GM23338 (cell line): Measurements from ENCODE around the gene FOXJ3. TPM values are rescaled to one million over a fixed set of nuclear protein-coding genes. Genes with fewer than 3 reads are reported as not detected.
A peak's percentile ranks its signal among the peaks of the same experiment; 100 is the strongest.

Experiments used
- ATAC-seq: fragments of 200-7000 bp; cut with Tn5 transposase; 3 replicates; pipeline ENCODE4 v1.9.1; 2020
- DNase-seq: peaks from one replicate; pipeline ENCODE4 v3.0.0-alpha.2; 2015; ENCODE audit warnings: low spot score
- H2AFZ ChIP-seq: fragments of 200-600 bp; sonication (generic); 2 replicates; pipeline ENCODE4 v1.8.0; 2016; ENCODE audit warnings: antibody characterized with exemption, mild to moderate bottlenecking, moderate library complexity
- H3F3A ChIP-seq: fragments of 200-600 bp; sonication (generic); replicated peaks from 2 replicates; pipeline ENCODE4 v1.8.0; 2017; ENCODE audit warnings: antibody characterized with exemption, mixed run types, low read depth
- H3K27ac ChIP-seq: fragments of 200-600 bp; sonication (generic); 2 replicates; pipeline ENCODE4 v1.6.1; 2016; ENCODE audit warnings: low read depth
- H3K27me3 ChIP-seq: fragments of 200-600 bp; sonication (generic); 2 replicates; pipeline ENCODE4 v1.8.0; 2016; ENCODE audit warnings: mild to moderate bottlenecking, mixed run types, moderate library complexity; ENCODE audit not compliant: insufficient read depth
- H3K36me3 ChIP-seq: fragments of 200-600 bp; sonication (generic); 2 replicates; pipeline ENCODE4 v1.8.0; 2016; ENCODE audit warnings: mild to moderate bottlenecking; ENCODE audit not compliant: insufficient read depth
- H3K4me1 ChIP-seq: fragments of 200-600 bp; sonication (generic); 2 replicates; pipeline ENCODE4 v1.8.0; 2016; ENCODE audit warnings: mild to moderate bottlenecking, moderate library complexity; ENCODE audit not compliant: insufficient read depth
- H3K4me2 ChIP-seq: fragments of 200-600 bp; sonication (generic); 2 replicates; pipeline ENCODE4 v1.7.1; 2017; ENCODE audit warnings: mixed run types
- H3K4me3 ChIP-seq: fragments of 200-600 bp; sonication (generic); 2 replicates; pipeline ENCODE4 v1.6.1; 2016; ENCODE audit warnings: mixed run types
- H3K79me2 ChIP-seq: fragments of 200-600 bp; sonication (generic); replicated peaks from 2 replicates; pipeline ENCODE4 v1.8.0; 2017; ENCODE audit warnings: mild to moderate bottlenecking; ENCODE audit not compliant: insufficient read depth
- H3K9me2 ChIP-seq: fragments of 200-600 bp; sonication (generic); 2 replicates; pipeline ENCODE4 v1.8.0; 2017; ENCODE audit not compliant: insufficient read depth
- H4K20me1 ChIP-seq: fragments of 200-600 bp; sonication (generic); replicated peaks from 2 replicates; pipeline ENCODE4 v1.8.0; 2017; ENCODE audit warnings: mild to moderate bottlenecking; ENCODE audit not compliant: insufficient read depth
- H3K27ac Mint-ChIP-seq: 2 replicates; pipeline ENCODE4 v1.8.0; 2020; ENCODE audit warnings: inconsistent platforms, mild to moderate bottlenecking, moderate library complexity, mixed read lengths
- H3K27me3 Mint-ChIP-seq: 3 replicates; pipeline ENCODE4 v1.8.0; 2022; ENCODE audit warnings: low read depth, mild to moderate bottlenecking, moderate library complexity, mixed read lengths, inconsistent platforms; ENCODE audit not compliant: insufficient read depth, poor library complexity
- H3K36me3 Mint-ChIP-seq: 3 replicates; pipeline ENCODE4 v1.8.0; 2021; ENCODE audit warnings: low read depth, mild to moderate bottlenecking, inconsistent platforms, moderate library complexity, mixed read lengths
- H3K4me1 Mint-ChIP-seq: 3 replicates; pipeline ENCODE4 v1.8.0; 2020; ENCODE audit warnings: mild to moderate bottlenecking, inconsistent platforms, mixed read lengths
- H3K4me3 Mint-ChIP-seq: 3 replicates; pipeline ENCODE4 v1.8.0; 2021; ENCODE audit warnings: moderate library complexity, mild to moderate bottlenecking, inconsistent platforms, mixed read lengths
- H3K9me3 Mint-ChIP-seq: 3 replicates; pipeline ENCODE4 v1.8.0; 2020; ENCODE audit warnings: moderate library complexity, mild to moderate bottlenecking, inconsistent platforms, mixed read lengths
- CREB1 ChIP-seq: fragments of 250-450 bp; sonication (Bioruptor Pico); IDR thresholded peaks from 2 replicates; pipeline ENCODE4 v1.5.0; 2020; ENCODE audit warnings: low read depth, mild to moderate bottlenecking, moderate library complexity
- CTCF ChIP-seq, 2 experiments: fragments of 200-600 bp in 1 of 2; sonication (generic) in 1 of 2; conservative IDR thresholded peaks; 2 replicates each; pipeline versions ENCODE4 v1.5.1 to v1.6.1; 2016 to 2017; ENCODE audit warnings: antibody characterized with exemption in 2 of 2, low read depth in 2 of 2, mild to moderate bottlenecking in 2 of 2, moderate library complexity in 1 of 2
- ETS1 ChIP-seq: IDR thresholded peaks from 2 replicates; pipeline ENCODE4 v1.6.1; 2016; ENCODE audit warnings: antibody characterized with exemption
- EZH2 ChIP-seq: fragments of 200-600 bp; sonication (generic); IDR thresholded peaks from one replicate; pipeline ENCODE4 v1.8.0; 2017; ENCODE audit warnings: antibody characterized with exemption, mild to moderate bottlenecking, low read depth; ENCODE audit not compliant: unreplicated experiment
- EZH2phosphoT487 ChIP-seq: fragments of 200-600 bp; sonication (generic); IDR thresholded peaks from one replicate; pipeline ENCODE4 v1.8.1; 2018; ENCODE audit warnings: antibody characterized with exemption; ENCODE audit not compliant: unreplicated experiment
- JUNB ChIP-seq: IDR thresholded peaks from one replicate; pipeline ENCODE4 v1.6.1; 2016; ENCODE audit warnings: antibody characterized with exemption; ENCODE audit not compliant: unreplicated experiment
- NANOG ChIP-seq: IDR thresholded peaks from 2 replicates; pipeline ENCODE4 v1.6.1; 2016; ENCODE audit warnings: antibody characterized with exemption, borderline replicate concordance
- STAT1 ChIP-seq: IDR thresholded peaks from one replicate; pipeline ENCODE4 v1.6.1; 2016; ENCODE audit warnings: antibody characterized with exemption; ENCODE audit not compliant: unreplicated experiment
- ZNF114 ChIP-seq: fragments of 250-450 bp; sonication (Bioruptor Pico); IDR thresholded peaks from 2 replicates; pipeline ENCODE4 v1.5.0; 2020; ENCODE audit warnings: mild to moderate bottlenecking, moderate library complexity
- ZNF331 ChIP-seq: fragments of 250-450 bp; sonication (Bioruptor Pico); IDR thresholded peaks from 2 replicates; pipeline ENCODE4 v1.5.0; 2020; ENCODE audit warnings: low read depth, mild to moderate bottlenecking, moderate library complexity
- polyA plus RNA-seq: library from polyadenylated mRNA; unstranded; fragments of >200 nt; fragmentation: Nextera tagmentation; extraction: Ambion mirVana; gene quantifications from 2 replicates; pipeline ENCODE4 v1.2.1, GENCODE V29; 2016
- total RNA-seq: library from RNA; depleted of rRNA; stranded (reverse); fragments of >200 nt; shearing (Covaris generic); gene quantifications from 2 replicates; pipeline ENCODE4 v1.2.3, GENCODE V29; 2014

FOXJ3 gene
- total and polyA plus RNA-seq, 2 experiments from 2014 or later: 36.6 to 53.3 TPM

GRCh38 chr1:42221952-42222606 is 113.0 kb downstream of the FOXJ3 start (continued):
- TF ChIP-seq ETS1 (no peak), EZH2 (no peak), EZH2phosphoT487 (no peak), ZNF331 (CRISPR knock-in tag) (no peak)

GRCh38 chr1:42221456-42221855 is 113.6 kb downstream of the FOXJ3 start:
- no peaks in the 10 kb centered on the region for H3K27me3 ChIP-seq

GRCh38 chr1:42219627-42220026 is 115.4 kb downstream of the FOXJ3 start:
- H3K36me3 ChIP-seq: no peaks in the 10 kb centered on the region
- H3K79me2 ChIP-seq: peaks cover 79% of the 10 kb centered on the region
- H2AFZ ChIP-seq: no peak overlapping the region
- H4K20me1 ChIP-seq: peaks cover 11% of the 10 kb centered on the region; the same call in 1 of the 2 replicates
- H3K4me2 ChIP-seq: no peak overlapping the region
- DNase-seq: no peak
- no peaks in the 10 kb centered on the region for H3F3A ChIP-seq
- H3K27me3 ChIP-seq: no peaks in the 10 kb centered on the region
- no peak overlapping the region for H3K4me3 ChIP-seq
- ATAC-seq: peak; percentile 76
- Mint-ChIP-seq H3K4me1 (peaks cover 17% of the 10 kb centered on the region), H3K36me3 (peaks cover 8% of the 10 kb centered on the region; the same call in 2 of the 3 replicates), H3K27ac (no peak overlapping the region), H3K27me3 (no peaks in the 10 kb centered on the region), H3K9me3 (no peaks in the 10 kb centered on the region; the same call in 2 of the 3 replicates), H3K4me3 (no peak overlapping the region)
- H3K9me2 ChIP-seq: no peaks in the 10 kb centered on the region
- H3K27ac ChIP-seq: no peak overlapping the region
- 0 out of 2 replicates have a peak, but pooled peaks cover 6% of the 10 kb centered on the region for H3K4me1 ChIP-seq
- TF ChIP-seq STAT1 (no peak), JUNB (no peak), NANOG (no peak), ETS1 (no peak), ZNF114 (CRISPR knock-in tag) (no peak), EZH2phosphoT487 (no peak), CREB1 (CRISPR knock-in tag) (no peak), CTCF (conservative IDR thresholded peaks at IDR 0.05; ENCODE audit: low read depth in 2 of 2) (no peak), EZH2 (no peak)

More at GRCh38 chr1:42221456-42221855, 113.6 kb downstream of the FOXJ3 start:
- H3K27ac ChIP-seq: no peak overlapping the region
- peaks cover 70% of the 10 kb centered on the region for H3K79me2 ChIP-seq
- DNase-seq (no peak), ATAC-seq (no peak)
- H3K4me3 ChIP-seq: no peak overlapping the region
- H3K27ac Mint-ChIP-seq: no peak overlapping the region
- peaks cover 15% of the 10 kb centered on the region for H3K4me1 Mint-ChIP-seq
- H3K4me2 ChIP-seq: no peak overlapping the region
- H3K9me2 ChIP-seq: no peaks in the 10 kb centered on the region
- H3K36me3 ChIP-seq: no peaks in the 10 kb centered on the region
- peaks cover 11% of the 10 kb centered on the region; the same call in 1 of the 2 replicates for H4K20me1 ChIP-seq
- no peak overlapping the region for H3K4me3 Mint-ChIP-seq
- no peaks in the 10 kb centered on the region for H3F3A ChIP-seq
- H3K4me1 ChIP-seq: no peaks in the 10 kb centered on the region
- TF ChIP-seq ZNF114 (CRISPR knock-in tag) (no peak), EZH2 (no peak), CTCF (conservative IDR thresholded peaks at IDR 0.05; ENCODE audit: low read depth in 2 of 2) (no peak)
- no peak overlapping the region for H2AFZ ChIP-seq
- no peaks in the 10 kb centered on the region; the same call in 2 of the 3 replicates for H3K9me3 Mint-ChIP-seq
- H3K27me3 Mint-ChIP-seq: no peaks in the 10 kb centered on the region
- H3K36me3 Mint-ChIP-seq: peaks cover 8% of the 10 kb centered on the region; the same call in 2 of the 3 replicates
